CD4-positive, CD25-positive, alpha-beta regulatory T cell (primary cell): Measurements from ENCODE around the gene RNF113A. TPM values are rescaled to one million over a fixed set of nuclear protein-coding genes. Genes with fewer than 3 reads are reported as not detected.
"Not testable (repeated sequence)": the region's sequence is repeated elsewhere in the genome, so short reads cannot be mapped to it uniquely, and the experiment has no call there.

Source experiments
- ATAC-seq, 2 donors: fragments of 150-1000 bp; cut with Tn5 transposase; one replicate each; pipeline ENCODE4 v1.10.0; 2021; ENCODE audit warnings: low read depth in 2 of 2, moderate number of reproducible peaks in 2 of 2, moderate library complexity in 1 of 2
- DNase-seq, 3 donors: peaks; one replicate each; pipeline versions ENCODE4 v3.0.0 to v3.0.0-alpha.2; 2012 to 2022; ENCODE audit warnings: mixed read lengths in 1 of 3
- H3K27ac ChIP-seq: one replicate; pipeline ENCODE4 v1.7.0; 2013; ENCODE audit warnings: mild to moderate bottlenecking, low read length; ENCODE audit not compliant: insufficient read depth, poor library complexity, severe bottlenecking
- H3K27me3 ChIP-seq: one replicate; pipeline ENCODE4 v1.7.0; 2013; ENCODE audit warnings: low read length; ENCODE audit not compliant: control insufficient read depth, insufficient read depth
- H3K36me3 ChIP-seq: one replicate; pipeline ENCODE4 v1.7.0; 2013; ENCODE audit warnings: mild to moderate bottlenecking, low read length, moderate library complexity; ENCODE audit not compliant: control insufficient read depth, insufficient read depth
- H3K4me1 ChIP-seq: 2 replicates; pipeline ENCODE4 v1.7.0; 2013; ENCODE audit warnings: mild to moderate bottlenecking, low read length; ENCODE audit not compliant: insufficient read depth, control insufficient read depth, poor library complexity, severe bottlenecking
- H3K4me3 ChIP-seq: one replicate; pipeline ENCODE4 v1.7.0; 2013; ENCODE audit warnings: low read depth, mild to moderate bottlenecking, low read length, moderate library complexity
- H3K9me3 ChIP-seq, 2 experiments: 1 replicate in 1 of 2; 2 replicates in 1 of 2; pipeline ENCODE4 v1.7.0; 2013; ENCODE audit warnings: low read length in 2 of 2, mild to moderate bottlenecking in 1 of 2, moderate library complexity in 1 of 2; ENCODE audit not compliant: control insufficient read depth in 2 of 2
- H3K27ac Mint-ChIP-seq, 3 donors: one replicate each; pipeline ENCODE4 v1.8.0; 2020 to 2022; ENCODE audit warnings: mild to moderate bottlenecking in 3 of 3, mixed read lengths in 3 of 3, moderate library complexity in 2 of 3
- H3K27me3 Mint-ChIP-seq: one replicate; pipeline ENCODE4 v1.8.0; 2022; ENCODE audit warnings: mild to moderate bottlenecking, mixed read lengths
- H3K36me3 Mint-ChIP-seq: one replicate; pipeline ENCODE4 v1.8.0; 2020; ENCODE audit warnings: mixed read lengths
- H3K4me1 Mint-ChIP-seq, 4 donors: one replicate each; pipeline ENCODE4 v1.8.0; 2020 to 2022; ENCODE audit warnings: mixed read lengths in 4 of 4, mild to moderate bottlenecking in 1 of 4
- H3K4me3 Mint-ChIP-seq, 4 donors: one replicate each; pipeline ENCODE4 v1.8.0; 2020 to 2022; ENCODE audit warnings: mild to moderate bottlenecking in 4 of 4, mixed read lengths in 4 of 4, moderate library complexity in 3 of 4
- H3K9me3 Mint-ChIP-seq, 7 donors: one replicate each; pipeline ENCODE4 v1.8.0; 2020 to 2022; ENCODE audit warnings: mixed read lengths in 7 of 7, mild to moderate bottlenecking in 3 of 7, moderate library complexity in 2 of 7
- polyA plus RNA-seq, 4 donors: library from polyadenylated mRNA; unstranded; fragments of 300-500 nt; fragmentation: Illumina TruSeq; gene quantifications; one replicate each; pipeline ENCODE4 v1.2.3, GENCODE V29; 2021
- total RNA-seq: library from RNA; stranded (reverse); gene quantifications from one replicate; pipeline ENCODE4 v1.2.3, GENCODE V29; 2022

The RNF113A gene
- total and polyA plus RNA-seq, 5 donors from 2014 or later: 30.7 to 85.8 (median 74.3) TPM

GRCh38 chrX:119891961-119892692, 20.6 kb upstream of the RNF113A start:
- peaks cover 12% of the 10 kb centered on the region for H3K27me3 Mint-ChIP-seq
- not testable (repeated sequence) for H3K27me3 ChIP-seq, H3K36me3 Mint-ChIP-seq, H3K4me3 ChIP-seq, H3K9me3 Mint-ChIP-seq, H3K27ac ChIP-seq, H3K4me1 ChIP-seq, H3K4me3 Mint-ChIP-seq, H3K9me3 ChIP-seq, DNase-seq, H3K4me1 Mint-ChIP-seq, ATAC-seq, H3K36me3 ChIP-seq
- H3K27ac Mint-ChIP-seq: peak overlapping the region in 1 of 3 donors; percentile 43

- H3K4me1 ChIP-seq, H3K36me3 ChIP-seq, DNase-seq, H3K27ac Mint-ChIP-seq, H3K27me3 ChIP-seq, H3K9me3 Mint-ChIP-seq, H3K4me3 ChIP-seq, H3K4me3 Mint-ChIP-seq, H3K27ac ChIP-seq, H3K36me3 Mint-ChIP-seq, ATAC-seq, H3K9me3 ChIP-seq: not testable (repeated sequence)
- Mint-ChIP-seq H3K4me1 (peaks cover 0 to 12% (median 6%) of the 10 kb centered on the region in 4 donors), H3K27me3 (peaks cover 12% of the 10 kb centered on the region)
These were observed 19.1 kb upstream of the RNF113A start for GRCh38 chrX:119890626-119891025.

DNA sequence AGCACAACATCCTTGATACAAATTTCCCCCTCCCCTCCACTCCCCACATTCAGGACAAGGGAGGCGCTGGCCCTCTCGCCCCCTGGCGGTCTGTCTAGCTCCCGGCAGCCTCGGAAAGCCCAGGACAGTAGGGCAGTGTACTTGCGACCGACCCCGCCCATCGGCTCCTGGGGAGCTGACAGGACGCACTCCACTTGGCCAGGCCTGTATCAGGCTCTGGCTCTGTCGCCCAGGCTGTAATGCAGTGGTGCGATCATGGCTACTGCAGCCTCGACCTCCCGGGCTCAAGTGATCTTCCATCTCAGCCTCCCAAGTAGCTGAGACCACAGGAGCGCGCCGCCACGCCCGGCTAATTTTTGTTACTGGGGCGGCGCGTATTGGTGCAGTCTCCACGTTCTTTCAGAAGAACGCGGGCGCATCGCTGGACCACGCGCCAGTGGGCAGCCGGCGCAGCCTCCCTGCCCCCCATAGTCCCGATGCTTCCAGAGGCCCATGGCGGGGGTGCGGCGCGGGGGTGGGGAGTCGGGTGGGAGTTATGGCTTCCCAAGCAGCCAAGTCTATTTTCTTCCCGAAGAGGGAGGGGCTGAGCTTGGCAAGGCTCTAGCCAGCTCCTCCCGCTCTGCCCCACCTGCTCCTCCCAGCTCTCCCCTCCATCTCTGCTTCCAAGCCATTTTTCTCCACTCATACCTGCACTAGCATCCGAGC, 16.3 kb upstream of the RNF113A start:
- H3K9me3 Mint-ChIP-seq: peaks cover 0 to 1% (median 0%) of the 10 kb centered on the region in 7 donors
- H3K4me3 Mint-ChIP-seq: peak overlapping the region in 2 of 4 donors; percentile 5 to 75
- DNase-seq (peak; percentile 33 to 65 (median 49)), ATAC-seq (peak; percentile 69 to 78)
- Histone ChIP-seq H3K9me3 (no peaks in the 10 kb centered on the region), H3K27me3 (no peaks in the 10 kb centered on the region), H3K27ac (no peak overlapping the region), H3K4me3 (no peak overlapping the region), H3K36me3 (no peaks in the 10 kb centered on the region), H3K4me1 (no peaks in the 10 kb centered on the region)
- H3K4me1 Mint-ChIP-seq: peaks cover 0 to 12% (median 6%) of the 10 kb centered on the region in 4 donors
- H3K27ac Mint-ChIP-seq: no peak overlapping the region
- H3K36me3 Mint-ChIP-seq: no peaks in the 10 kb centered on the region
- peaks cover 4% of the 10 kb centered on the region for H3K27me3 Mint-ChIP-seq

DNA sequence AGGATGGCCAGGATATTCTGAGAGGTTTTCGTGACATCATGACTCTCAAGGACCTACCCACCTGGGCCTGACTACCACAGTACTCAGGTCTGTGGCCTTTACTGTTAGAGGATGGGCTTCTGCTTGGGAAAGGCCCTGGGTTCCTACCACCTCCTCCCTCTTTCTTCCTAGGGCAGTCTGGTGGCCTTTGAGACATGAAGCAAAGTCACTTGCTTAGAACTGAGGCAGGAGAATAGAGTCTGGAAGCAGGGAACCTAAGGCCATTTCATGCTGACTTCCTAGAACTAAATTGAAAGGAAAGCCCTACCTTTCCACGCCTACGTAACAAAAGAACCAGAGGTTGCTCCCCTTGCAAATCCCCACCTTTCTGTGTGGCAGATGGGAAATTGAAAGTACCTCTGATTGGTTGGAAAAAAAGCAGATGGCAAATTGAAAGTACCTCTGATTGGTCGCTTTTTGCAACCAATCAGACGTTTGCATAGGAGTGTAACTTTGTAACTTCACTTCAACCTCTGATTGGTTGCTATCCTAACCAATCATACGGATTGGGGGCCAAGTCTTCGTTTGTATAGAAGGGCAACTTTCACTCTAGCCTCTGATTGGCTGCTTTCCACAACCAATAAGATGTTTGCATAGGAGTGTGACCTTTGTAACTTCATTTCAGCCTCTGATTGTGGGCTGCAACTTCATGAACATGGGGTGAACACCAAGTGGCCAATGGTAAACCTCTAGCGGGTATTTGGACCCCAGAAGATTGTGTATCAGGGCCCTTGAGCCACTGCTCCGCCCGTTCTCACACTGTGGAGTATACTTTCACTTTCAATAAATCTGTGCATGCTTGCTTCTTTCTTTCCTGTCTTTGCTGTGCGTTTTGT, 14.3 kb upstream of the RNF113A start:
- peaks cover 0 to 1% (median 0%) of the 10 kb centered on the region in 7 donors for H3K9me3 Mint-ChIP-seq
- H3K4me3 Mint-ChIP-seq: peak overlapping the region; percentile 53 to 78 (median 66)
- Histone ChIP-seq H3K27me3 (no peaks in the 10 kb centered on the region), H3K4me3 (peak overlapping the region; percentile 69), H3K36me3 (no peaks in the 10 kb centered on the region), H3K4me1 (no peaks in the 10 kb centered on the region), H3K9me3 (no peaks in the 10 kb centered on the region), H3K27ac (no peak overlapping the region)
- H3K36me3 Mint-ChIP-seq: no peaks in the 10 kb centered on the region
- DNase-seq (peak in 2 of 3 donors; percentile 48 to 69), ATAC-seq (peak; percentile 43 to 45)
- H3K27me3 Mint-ChIP-seq: peaks cover 4% of the 10 kb centered on the region
- H3K27ac Mint-ChIP-seq: peak overlapping the region in 1 of 3 donors; percentile 30
- peaks cover 0 to 16% (median 8%) of the 10 kb centered on the region in 4 donors for H3K4me1 Mint-ChIP-seq

DNA sequence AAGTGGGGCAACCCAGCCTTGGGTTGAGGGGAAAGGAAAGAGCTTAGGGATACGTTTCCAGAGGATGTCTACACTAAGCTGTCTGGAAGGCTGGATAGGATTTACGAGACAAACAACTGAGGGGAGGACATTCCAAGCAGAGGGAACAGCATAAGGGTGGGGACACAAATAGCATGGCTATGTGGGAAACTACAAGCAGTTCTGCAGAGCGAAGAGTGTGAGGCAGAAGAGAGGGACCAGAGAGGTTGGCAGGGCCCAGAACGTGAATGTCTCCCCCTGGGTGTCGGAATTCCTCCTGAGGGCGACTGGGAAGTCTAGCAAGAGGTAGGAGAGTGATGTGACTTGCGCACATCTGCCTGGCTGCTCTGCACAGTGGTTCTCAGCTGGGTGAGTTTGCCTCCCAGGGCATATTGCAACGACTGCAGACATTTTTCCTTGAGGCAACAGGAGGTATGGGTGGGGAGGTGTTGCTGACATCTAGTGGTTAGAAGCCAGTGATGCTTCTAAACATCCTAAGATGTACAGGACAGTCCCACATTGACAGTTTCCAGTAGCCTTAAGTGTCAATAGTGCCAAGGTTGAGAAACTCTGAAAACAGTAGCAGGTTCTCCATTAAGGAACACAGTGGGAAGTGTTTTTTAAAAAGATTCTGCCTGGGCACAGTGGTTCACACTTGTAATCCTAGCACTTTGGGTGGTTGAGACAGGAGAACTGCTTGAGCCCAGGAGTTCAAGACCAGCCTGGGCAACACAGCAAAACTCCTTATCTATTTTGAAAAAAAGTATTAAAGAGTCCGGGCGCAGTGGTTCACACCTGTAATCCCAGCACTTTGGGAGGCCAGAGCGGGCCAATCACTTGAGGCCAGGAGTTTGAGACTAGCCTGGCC, 9.3 kb upstream of the RNF113A start:
- Histone ChIP-seq H3K9me3 (no peaks in the 10 kb centered on the region), H3K27me3 (no peaks in the 10 kb centered on the region), H3K4me1 (no peaks in the 10 kb centered on the region), H3K27ac (no peak overlapping the region), H3K4me3 (no peak overlapping the region), H3K36me3 (peaks cover 5% of the 10 kb centered on the region)
- Mint-ChIP-seq H3K27ac (peak overlapping the region in 2 of 3 donors; percentile 48 to 60), H3K36me3 (no peaks in the 10 kb centered on the region), H3K4me1 (peaks cover 0 to 16% (median 10%) of the 10 kb centered on the region in 4 donors), H3K27me3 (no peaks in the 10 kb centered on the region), H3K4me3 (peak overlapping the region in 1 of 4 donors; percentile 50), H3K9me3 (no peaks in the 10 kb centered on the region)
- ATAC-seq: peak; percentile 71 to 84
- DNase-seq: peak in 2 of 3 donors; percentile 45 to 73

GRCh38 chrX:119880076-119880475, 8.5 kb upstream of the RNF113A start:
- peak overlapping the region in 2 of 3 donors; percentile 48 to 60 for H3K27ac Mint-ChIP-seq
- no peaks in the 10 kb centered on the region for H3K4me1 ChIP-seq
- DNase-seq (peak in 1 of 3 donors; percentile 27), ATAC-seq (no peak)
- no peak overlapping the region for H3K27ac ChIP-seq
- no peaks in the 10 kb centered on the region for H3K27me3 Mint-ChIP-seq
- peaks cover 0 to 16% (median 10%) of the 10 kb centered on the region in 4 donors for H3K4me1 Mint-ChIP-seq
- H3K36me3 Mint-ChIP-seq: no peaks in the 10 kb centered on the region
- peak overlapping the region in 1 of 4 donors; percentile 21 for H3K4me3 Mint-ChIP-seq
- H3K9me3 Mint-ChIP-seq: no peaks in the 10 kb centered on the region
- no peaks in the 10 kb centered on the region for H3K9me3 ChIP-seq
- H3K36me3 ChIP-seq: peaks cover 5% of the 10 kb centered on the region
- H3K27me3 ChIP-seq: no peaks in the 10 kb centered on the region
- no peak overlapping the region for H3K4me3 ChIP-seq

GRCh38 chrX:119878740-119879139, 7.2 kb upstream of the RNF113A start:
- Mint-ChIP-seq H3K9me3 (no peaks in the 10 kb centered on the region), H3K36me3 (no peaks in the 10 kb centered on the region), H3K4me3 (no peak overlapping the region), H3K27me3 (no peaks in the 10 kb centered on the region), H3K4me1 (peaks cover 0 to 17% (median 10%) of the 10 kb centered on the region in 4 donors), H3K27ac (peak overlapping the region in 1 of 3 donors; percentile 43)
- H3K4me3 ChIP-seq: no peak overlapping the region
- DNase-seq (no peak), ATAC-seq (no peak)
- peaks cover 3% of the 10 kb centered on the region for H3K4me1 ChIP-seq
- no peaks in the 10 kb centered on the region for H3K27me3 ChIP-seq
- peaks cover 5% of the 10 kb centered on the region for H3K36me3 ChIP-seq
- H3K9me3 ChIP-seq: no peaks in the 10 kb centered on the region
- H3K27ac ChIP-seq: no peak overlapping the region
